HCT116 (cell line): Measurements from ENCODE around the gene MED13L. TPM values are rescaled to one million over a fixed set of nuclear protein-coding genes. Genes with fewer than 3 reads are reported as not detected.

ENCODE experiments used
- ATAC-seq: fragments of 200-7000 bp; cut with Tn5 transposase; 2 replicates; pipeline ENCODE4 v1.9.1; 2020; ENCODE audit warnings: mild to moderate bottlenecking, moderate library complexity
- BruUV-seq: library from RNA; stranded (reverse); fragments of 400-500 nt; replicated peaks from 2 replicates; lab custom pipeline; 2021; lab: Mats Ljungman, UMichigan
- CTCF ChIA-PET: fragments of 300-600 bp; sonication (Branson Sonifier 250); formaldehyde crosslinking; loops from one replicate; lab custom pipeline; 2021; ENCODE audit warnings: antibody characterized with exemption; lab: Charles Lee
- POLR2A ChIA-PET: fragments of 300-600, 350-600 bp; sonication (Branson Sonifier 250); formaldehyde crosslinking; loops from one replicate; lab custom pipeline; 2021; ENCODE audit warnings: antibody characterized with exemption; lab: Charles Lee
- RAD21 ChIA-PET, 2 experiments: fragments of 300-600 bp; sonication (Branson Sonifier 250); formaldehyde crosslinking; loops; one replicate each; lab custom pipeline; 2023; ENCODE audit warnings: low total read pairs in 2 of 2; ENCODE audit not compliant: uncharacterized antibody in 2 of 2, unreplicated experiment in 2 of 2, low non-redundant PET in 1 of 2; lab: Charles Lee
- DNase-seq: peaks from one replicate; pipeline ENCODE4 v3.0.0-alpha.2; 2010; ENCODE audit warnings: low read depth, low spot score
- H2AFZ ChIP-seq: fragments of 200-600 bp; shearing (Covaris generic), sonication (generic); 2 replicates; pipeline ENCODE4 v1.6.1; 2017; ENCODE audit warnings: low read depth, mixed run types, mixed read lengths, antibody characterized with exemption, low read length; ENCODE audit not compliant: poor library complexity, severe bottlenecking
- H3K27ac ChIP-seq: 2 replicates; pipeline ENCODE4 v1.5.1; 2012; ENCODE audit warnings: low read depth, low read length
- H3K27me3 ChIP-seq: fragments of 200-600 bp; sonication (generic); 2 replicates; pipeline ENCODE4 v1.6.1; 2016; ENCODE audit warnings: mixed run types, low read length, mixed read lengths; ENCODE audit not compliant: insufficient read depth
- H3K36me3 ChIP-seq, 2 experiments: fragments of 200-500 bp in 1 of 2; fragments of 200-600 bp in 1 of 2; sonication (Bioruptor generic) in 1 of 2; sonication (generic) in 1 of 2; 2 replicates each; pipeline versions ENCODE4 v1.5.1 to v1.6.1; 2014 to 2016; ENCODE audit warnings: low read length in 2 of 2, inconsistent platforms in 1 of 2, mixed read lengths in 1 of 2, mixed run types in 1 of 2; ENCODE audit not compliant: insufficient read depth in 2 of 2, control insufficient read depth in 1 of 2
- H3K4me1 ChIP-seq, 2 experiments: fragments of 200-600 bp in 1 of 2; sonication (generic) in 1 of 2; 2 replicates each; pipeline versions ENCODE4 v1.5.1 to v1.6.1; 2012 to 2017; ENCODE audit warnings: low read length in 2 of 2, inconsistent platforms in 1 of 2, mild to moderate bottlenecking in 1 of 2, mixed read lengths in 1 of 2, mixed run types in 1 of 2, moderate library complexity in 1 of 2; ENCODE audit not compliant: insufficient read depth in 2 of 2, control insufficient read depth in 1 of 2
- H3K4me2 ChIP-seq: fragments of 200-600 bp; sonication (generic); 2 replicates; pipeline ENCODE4 v1.6.1; 2017; ENCODE audit warnings: mixed run types, low read length, mixed read lengths
- H3K4me3 ChIP-seq, 2 experiments: fragments of 200-600 bp in 1 of 2; sonication (generic) in 1 of 2; replicated peaks in 1 of 2; 2 replicates each; pipeline ENCODE4 v1.5.1; 2011 to 2016; ENCODE audit warnings: low read length in 2 of 2, control low read depth in 1 of 2, low read depth in 1 of 2, mild to moderate bottlenecking in 1 of 2, mixed read lengths in 1 of 2, mixed run types in 1 of 2
- H3K79me2 ChIP-seq: fragments of 200-600 bp; sonication (generic); 2 replicates; pipeline ENCODE4 v1.6.1; 2017; ENCODE audit warnings: mild to moderate bottlenecking, mixed run types, low read length, moderate library complexity, mixed read lengths; ENCODE audit not compliant: insufficient read depth
- H3K9ac ChIP-seq: fragments of 200-600 bp; sonication (generic); 2 replicates; pipeline ENCODE4 v1.6.1; 2016; ENCODE audit warnings: low read length, mixed read lengths
- H3K9me2 ChIP-seq: fragments of 200-600 bp; sonication (generic), shearing (Covaris generic); 2 replicates; pipeline ENCODE4 v1.6.1; 2017; ENCODE audit warnings: mixed run types, mild to moderate bottlenecking, moderate library complexity; ENCODE audit not compliant: insufficient read depth
- H3K9me3 ChIP-seq, 2 experiments: fragments of 200-500 bp in 1 of 2; fragments of 200-600 bp in 1 of 2; sonication (Bioruptor generic) in 1 of 2; sonication (generic) in 1 of 2; 2 replicates each; pipeline ENCODE4 v1.6.1; 2014 to 2017; ENCODE audit warnings: low read length in 2 of 2, mixed read lengths in 2 of 2, inconsistent platforms in 1 of 2, low read depth in 1 of 2, mild to moderate bottlenecking in 1 of 2, mixed run types in 1 of 2, moderate library complexity in 1 of 2; ENCODE audit not compliant: control insufficient read depth in 1 of 2, insufficient read depth in 1 of 2
- H4K20me1 ChIP-seq: fragments of 200-600 bp; sonication (generic), shearing (Covaris generic); 2 replicates; pipeline ENCODE4 v1.6.1; 2017; ENCODE audit warnings: mixed run types, mild to moderate bottlenecking, moderate library complexity; ENCODE audit not compliant: insufficient read depth
- CBX3 ChIP-seq: IDR thresholded peaks from 2 replicates; pipeline ENCODE4 v1.6.1; 2012; ENCODE audit warnings: low read depth
- CEBPB ChIP-seq: IDR thresholded peaks from 2 replicates; pipeline ENCODE4 v1.6.1; 2012; ENCODE audit warnings: low read depth
- ELF1 ChIP-seq: IDR thresholded peaks from 2 replicates; pipeline ENCODE4 v1.6.1; 2012; ENCODE audit warnings: low read depth, borderline replicate concordance
- EZH2phosphoT487 ChIP-seq: fragments of 200-600 bp; IDR thresholded peaks from 2 replicates; pipeline ENCODE4 v1.6.1; 2018; ENCODE audit warnings: antibody characterized with exemption, borderline replicate concordance
- SP1 ChIP-seq: IDR thresholded peaks from 2 replicates; pipeline ENCODE4 v1.6.1; 2012; ENCODE audit warnings: low read depth
- ZNF274 ChIP-seq: fragments of 200-500 bp; sonication (Bioruptor generic); IDR thresholded peaks from 2 replicates; pipeline ENCODE4 v1.6.1; 2014; ENCODE audit warnings: mild to moderate bottlenecking, low read depth, low read length, inconsistent platforms
- intact Hi-C: fragments of 100-400 bp; cut with micrococcal nuclease; formaldehyde crosslinking; loops from 2 replicates; pipeline ENCODE4 v1.10.0; 2022
- total RNA-seq: library from RNA; stranded (reverse); gene quantifications from one replicate; pipeline ENCODE4 v1.2.1, GENCODE V29; 2021; ENCODE audit not compliant: unreplicated experiment
- TF ChIP-seq, protein P1 (sequence below), 3 experiments: fragments of 200-600 bp in 1 of 3; sonication (generic) in 1 of 3; IDR thresholded peaks in 2 of 3; conservative IDR thresholded peaks in 1 of 3; 2 replicates each; pipeline ENCODE4 v1.5.1; 2012 to 2017; ENCODE audit warnings: low read depth in 2 of 3, low read length in 2 of 3, antibody characterized with exemption in 1 of 3, borderline replicate concordance in 1 of 3, control low read depth in 1 of 3, mild to moderate bottlenecking in 1 of 3, mixed read lengths in 1 of 3, mixed run types in 1 of 3, moderate library complexity in 1 of 3; ENCODE audit not compliant: insufficient read depth in 1 of 3
- TF ChIP-seq, protein P2 (sequence below): IDR thresholded peaks from 2 replicates; pipeline ENCODE4 v1.6.1; 2012
- TF ChIP-seq, protein P3 (sequence below): IDR thresholded peaks from 2 replicates; pipeline ENCODE4 v1.6.1; 2012; ENCODE audit warnings: low read depth

MED13L gene
- total RNA-seq, 1 experiment from 2014 or later: 176 TPM

DNA sequence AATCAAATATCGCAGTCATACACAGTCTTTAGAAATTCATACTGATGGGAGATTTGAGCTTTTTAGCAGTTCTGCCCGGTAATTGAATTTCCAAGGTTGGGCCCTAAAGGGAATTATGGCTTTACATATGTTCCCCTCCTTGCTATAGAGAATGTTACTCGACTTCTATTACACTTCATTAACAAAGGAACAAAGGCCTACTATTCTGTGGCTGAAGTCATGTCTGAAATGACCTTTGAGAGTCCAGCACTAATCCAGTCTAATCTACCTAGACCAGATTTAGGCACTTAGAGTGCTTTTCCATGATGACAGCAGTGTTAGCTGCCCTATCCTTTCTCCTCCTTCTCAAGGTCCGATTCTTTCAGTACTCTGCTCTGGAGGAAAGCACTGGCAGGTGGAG, 305.3 kb downstream of the MED13L start:
- TF ChIP-seq EZH2phosphoT487 (no peak), SP1 (no peak), ELF1 (no peak), ZNF274 (no peak), CEBPB (no peak), CBX3 (no peak)
- TF ChIP-seq, protein P1, sequence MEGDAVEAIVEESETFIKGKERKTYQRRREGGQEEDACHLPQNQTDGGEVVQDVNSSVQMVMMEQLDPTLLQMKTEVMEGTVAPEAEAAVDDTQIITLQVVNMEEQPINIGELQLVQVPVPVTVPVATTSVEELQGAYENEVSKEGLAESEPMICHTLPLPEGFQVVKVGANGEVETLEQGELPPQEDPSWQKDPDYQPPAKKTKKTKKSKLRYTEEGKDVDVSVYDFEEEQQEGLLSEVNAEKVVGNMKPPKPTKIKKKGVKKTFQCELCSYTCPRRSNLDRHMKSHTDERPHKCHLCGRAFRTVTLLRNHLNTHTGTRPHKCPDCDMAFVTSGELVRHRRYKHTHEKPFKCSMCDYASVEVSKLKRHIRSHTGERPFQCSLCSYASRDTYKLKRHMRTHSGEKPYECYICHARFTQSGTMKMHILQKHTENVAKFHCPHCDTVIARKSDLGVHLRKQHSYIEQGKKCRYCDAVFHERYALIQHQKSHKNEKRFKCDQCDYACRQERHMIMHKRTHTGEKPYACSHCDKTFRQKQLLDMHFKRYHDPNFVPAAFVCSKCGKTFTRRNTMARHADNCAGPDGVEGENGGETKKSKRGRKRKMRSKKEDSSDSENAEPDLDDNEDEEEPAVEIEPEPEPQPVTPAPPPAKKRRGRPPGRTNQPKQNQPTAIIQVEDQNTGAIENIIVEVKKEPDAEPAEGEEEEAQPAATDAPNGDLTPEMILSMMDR (IDR thresholded peaks at IDR 0.05 in 2 of 3, conservative IDR thresholded peaks at IDR 0.05 in 1 of 3; ENCODE audit: borderline replicate concordance in 1 of 3, insufficient read depth in 1 of 3, low read depth in 2 of 3, low read length in 2 of 3): no peak
- TF ChIP-seq, protein P2, sequence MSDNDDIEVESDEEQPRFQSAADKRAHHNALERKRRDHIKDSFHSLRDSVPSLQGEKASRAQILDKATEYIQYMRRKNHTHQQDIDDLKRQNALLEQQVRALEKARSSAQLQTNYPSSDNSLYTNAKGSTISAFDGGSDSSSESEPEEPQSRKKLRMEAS: no peak
- TF ChIP-seq, protein P3, sequence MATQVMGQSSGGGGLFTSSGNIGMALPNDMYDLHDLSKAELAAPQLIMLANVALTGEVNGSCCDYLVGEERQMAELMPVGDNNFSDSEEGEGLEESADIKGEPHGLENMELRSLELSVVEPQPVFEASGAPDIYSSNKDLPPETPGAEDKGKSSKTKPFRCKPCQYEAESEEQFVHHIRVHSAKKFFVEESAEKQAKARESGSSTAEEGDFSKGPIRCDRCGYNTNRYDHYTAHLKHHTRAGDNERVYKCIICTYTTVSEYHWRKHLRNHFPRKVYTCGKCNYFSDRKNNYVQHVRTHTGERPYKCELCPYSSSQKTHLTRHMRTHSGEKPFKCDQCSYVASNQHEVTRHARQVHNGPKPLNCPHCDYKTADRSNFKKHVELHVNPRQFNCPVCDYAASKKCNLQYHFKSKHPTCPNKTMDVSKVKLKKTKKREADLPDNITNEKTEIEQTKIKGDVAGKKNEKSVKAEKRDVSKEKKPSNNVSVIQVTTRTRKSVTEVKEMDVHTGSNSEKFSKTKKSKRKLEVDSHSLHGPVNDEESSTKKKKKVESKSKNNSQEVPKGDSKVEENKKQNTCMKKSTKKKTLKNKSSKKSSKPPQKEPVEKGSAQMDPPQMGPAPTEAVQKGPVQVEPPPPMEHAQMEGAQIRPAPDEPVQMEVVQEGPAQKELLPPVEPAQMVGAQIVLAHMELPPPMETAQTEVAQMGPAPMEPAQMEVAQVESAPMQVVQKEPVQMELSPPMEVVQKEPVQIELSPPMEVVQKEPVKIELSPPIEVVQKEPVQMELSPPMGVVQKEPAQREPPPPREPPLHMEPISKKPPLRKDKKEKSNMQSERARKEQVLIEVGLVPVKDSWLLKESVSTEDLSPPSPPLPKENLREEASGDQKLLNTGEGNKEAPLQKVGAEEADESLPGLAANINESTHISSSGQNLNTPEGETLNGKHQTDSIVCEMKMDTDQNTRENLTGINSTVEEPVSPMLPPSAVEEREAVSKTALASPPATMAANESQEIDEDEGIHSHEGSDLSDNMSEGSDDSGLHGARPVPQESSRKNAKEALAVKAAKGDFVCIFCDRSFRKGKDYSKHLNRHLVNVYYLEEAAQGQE: no peak
- Histone ChIP-seq H2AFZ (no peak overlapping the region), H3K36me3 (peaks cover 35 to 47% of the 10 kb centered on the region in 2 experiments), H3K9me3 (no peaks in the 10 kb centered on the region), H3K4me3 (no peak overlapping the region), H3K4me2 (no peak overlapping the region), H3K4me1 (no peaks in the 10 kb centered on the region), H3K27ac (no peak overlapping the region), H3K9ac (no peak overlapping the region), H3K27me3 (no peaks in the 10 kb centered on the region), H3K9me2 (no peaks in the 10 kb centered on the region), H4K20me1 (0 out of 2 replicates have a peak, but pooled peaks cover 1% of the 10 kb centered on the region), H3K79me2 (peaks cover 24% of the 10 kb centered on the region; the same call in 1 of the 2 replicates)
- no TSS peak for BruUV-seq
- intact Hi-C loops: no loop called here
- DNase-seq (no peak), ATAC-seq (no peak)
- ChIA-PET POLR2A (no interaction called here), RAD21 (no interaction called here), CTCF (no interaction called here)
